ENCODE measurements around the gene PTPRK.

Gene PTPRK

DNA sequence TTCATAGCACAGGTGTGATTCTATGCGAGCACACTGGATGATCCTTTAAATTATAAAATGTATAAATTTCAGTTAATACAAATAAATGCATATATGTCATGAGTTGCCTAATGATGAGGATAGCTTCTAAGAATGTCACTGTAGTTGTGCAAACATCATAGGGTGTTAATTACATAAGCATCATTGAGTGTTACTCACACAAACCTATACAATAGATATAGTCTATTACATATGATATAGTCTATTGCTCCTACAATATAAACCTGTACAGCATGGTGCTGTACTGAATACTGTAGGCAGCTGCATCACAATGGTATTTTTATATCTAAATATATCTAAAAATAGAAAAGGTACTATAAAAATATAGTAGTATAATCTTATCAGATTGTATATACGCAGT, 159.0 kb downstream of the PTPRK start:
- H3K4me3 ChIP-seq (ENCODE audit: low read length), result no peak overlapping the region
- H3K4me1 ChIP-seq (ENCODE audit: low read length), result no peaks in the 10 kb centered on the region
- no peak overlapping the region for H3K27ac ChIP-seq (ENCODE audit: low read length)
- H3K36me3 ChIP-seq (replicated peaks; ENCODE audit: low read depth, low read length), result no peaks in the 10 kb centered on the region
- no peak overlapping the region for H3K9ac ChIP-seq (ENCODE audit: low read length)
- no peak overlapping the region for H2AFZ ChIP-seq (ENCODE audit: low read depth, low read length)
- no peaks in the 10 kb centered on the region for H4K20me1 ChIP-seq (ENCODE audit: insufficient read depth, low read length)
- no peak overlapping the region for H3K4me2 ChIP-seq (ENCODE audit: low read length)
- no peaks in the 10 kb centered on the region for H3K27me3 ChIP-seq (ENCODE audit: low read depth, low read length)
- H3K79me2 ChIP-seq (ENCODE audit: low read length), result no peaks in the 10 kb centered on the region
- no peak for TF ChIP-seq EZH2phosphoT487 (IDR thresholded peaks at IDR 0.05; ENCODE audit: low read depth)
- TF ChIP-seq, protein P1, sequence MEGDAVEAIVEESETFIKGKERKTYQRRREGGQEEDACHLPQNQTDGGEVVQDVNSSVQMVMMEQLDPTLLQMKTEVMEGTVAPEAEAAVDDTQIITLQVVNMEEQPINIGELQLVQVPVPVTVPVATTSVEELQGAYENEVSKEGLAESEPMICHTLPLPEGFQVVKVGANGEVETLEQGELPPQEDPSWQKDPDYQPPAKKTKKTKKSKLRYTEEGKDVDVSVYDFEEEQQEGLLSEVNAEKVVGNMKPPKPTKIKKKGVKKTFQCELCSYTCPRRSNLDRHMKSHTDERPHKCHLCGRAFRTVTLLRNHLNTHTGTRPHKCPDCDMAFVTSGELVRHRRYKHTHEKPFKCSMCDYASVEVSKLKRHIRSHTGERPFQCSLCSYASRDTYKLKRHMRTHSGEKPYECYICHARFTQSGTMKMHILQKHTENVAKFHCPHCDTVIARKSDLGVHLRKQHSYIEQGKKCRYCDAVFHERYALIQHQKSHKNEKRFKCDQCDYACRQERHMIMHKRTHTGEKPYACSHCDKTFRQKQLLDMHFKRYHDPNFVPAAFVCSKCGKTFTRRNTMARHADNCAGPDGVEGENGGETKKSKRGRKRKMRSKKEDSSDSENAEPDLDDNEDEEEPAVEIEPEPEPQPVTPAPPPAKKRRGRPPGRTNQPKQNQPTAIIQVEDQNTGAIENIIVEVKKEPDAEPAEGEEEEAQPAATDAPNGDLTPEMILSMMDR (IDR thresholded peaks at IDR 0.05; ENCODE audit: low read depth, low read length), result no peak
- H3K9me3 ChIP-seq (ENCODE audit: insufficient read depth, low read length), result no peaks in the 10 kb centered on the region

DNA sequence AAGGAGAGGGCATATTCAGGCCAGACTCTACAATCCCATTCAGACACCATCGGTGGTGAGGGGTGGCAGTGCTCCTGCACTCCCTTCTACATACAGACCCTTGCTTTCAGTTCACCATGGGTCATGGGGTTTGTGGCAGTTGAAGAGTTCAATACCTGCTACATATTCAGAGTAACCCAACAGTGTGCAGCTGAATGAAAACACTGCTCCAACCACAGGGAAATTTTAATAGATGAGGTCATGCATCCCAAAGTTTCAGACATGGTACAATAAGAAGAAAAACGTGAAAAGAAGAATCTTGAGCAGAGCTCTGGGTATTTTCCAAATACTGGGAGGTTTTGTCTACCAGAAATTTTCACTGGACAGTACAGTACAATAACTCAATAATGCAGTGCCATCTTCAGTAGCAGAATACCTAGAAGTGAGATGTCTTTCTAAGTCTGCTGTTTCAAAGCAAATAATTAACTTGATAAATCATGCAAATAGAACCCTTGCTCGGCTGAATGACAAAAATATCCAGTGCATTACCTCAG, 162.1 kb downstream of the PTPRK start:
- no peak overlapping the region for H2AFZ ChIP-seq (ENCODE audit: low read depth, low read length)
- H3K4me1 ChIP-seq (ENCODE audit: low read length), result no peaks in the 10 kb centered on the region
- TF ChIP-seq EZH2phosphoT487 (IDR thresholded peaks at IDR 0.05; ENCODE audit: low read depth), result no peak
- TF ChIP-seq, protein P1 (IDR thresholded peaks at IDR 0.05; ENCODE audit: low read depth, low read length), result no peak
- no peaks in the 10 kb centered on the region for H4K20me1 ChIP-seq (ENCODE audit: insufficient read depth, low read length)
- no peak overlapping the region for H3K4me3 ChIP-seq (ENCODE audit: low read length)
- H3K27me3 ChIP-seq (ENCODE audit: low read depth, low read length), result no peaks in the 10 kb centered on the region
- H3K9ac ChIP-seq (ENCODE audit: low read length), result no peak overlapping the region
- H3K79me2 ChIP-seq (ENCODE audit: low read length), result no peaks in the 10 kb centered on the region
- no peak overlapping the region for H3K4me2 ChIP-seq (ENCODE audit: low read length)
- no peaks in the 10 kb centered on the region for H3K9me3 ChIP-seq (ENCODE audit: insufficient read depth, low read length)
- no peak overlapping the region for H3K27ac ChIP-seq (ENCODE audit: low read length)
- H3K36me3 ChIP-seq (replicated peaks; ENCODE audit: low read depth, low read length), result no peaks in the 10 kb centered on the region

DNA sequence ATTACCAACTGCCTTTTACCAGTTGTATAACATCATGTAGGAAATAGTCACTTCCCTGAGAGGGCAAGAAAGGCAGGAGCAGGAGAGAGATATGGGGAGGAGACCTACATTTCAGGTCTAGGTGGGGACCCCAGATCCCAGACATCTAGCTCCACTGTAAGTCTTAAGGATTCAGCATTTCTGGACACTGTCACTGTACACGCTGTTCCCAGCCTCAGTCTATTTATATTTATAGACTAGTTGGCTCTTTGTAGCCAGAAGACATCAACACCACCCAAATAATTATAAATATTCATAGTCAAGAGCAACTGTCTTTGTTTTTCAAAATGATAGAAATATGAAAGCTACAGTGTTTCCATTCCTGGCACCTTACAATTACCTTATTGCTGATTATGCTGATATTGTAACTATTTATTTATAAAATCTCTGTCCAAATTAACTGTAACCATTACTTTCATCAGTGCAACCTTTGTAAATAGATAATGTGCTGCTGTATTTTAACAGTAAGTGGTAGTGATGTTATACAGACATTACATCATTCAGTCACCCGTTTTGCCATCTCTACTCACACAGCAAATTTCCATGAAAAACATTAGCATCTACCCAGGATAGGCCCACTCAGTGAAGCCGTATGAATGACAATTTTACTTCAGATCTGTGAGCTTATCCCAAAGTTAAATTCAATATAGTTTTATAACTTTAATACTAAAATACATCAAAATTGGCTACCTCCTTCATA, 162.8 kb downstream of the PTPRK start:
- Histone ChIP-seq H3K9ac (ENCODE audit: low read length) (no peak overlapping the region), H3K9me3 (ENCODE audit: insufficient read depth, low read length) (no peaks in the 10 kb centered on the region), H3K4me2 (ENCODE audit: low read length) (no peak overlapping the region), H3K36me3 (replicated peaks; ENCODE audit: low read depth, low read length) (no peaks in the 10 kb centered on the region), H3K4me1 (ENCODE audit: low read length) (no peaks in the 10 kb centered on the region), H2AFZ (ENCODE audit: low read depth, low read length) (no peak overlapping the region), H3K4me3 (ENCODE audit: low read length) (no peak overlapping the region), H3K79me2 (ENCODE audit: low read length) (no peaks in the 10 kb centered on the region), H4K20me1 (ENCODE audit: insufficient read depth, low read length) (no peaks in the 10 kb centered on the region), H3K27ac (ENCODE audit: low read length) (no peak overlapping the region), H3K27me3 (ENCODE audit: low read depth, low read length) (no peaks in the 10 kb centered on the region)
- TF ChIP-seq EZH2phosphoT487 (IDR thresholded peaks at IDR 0.05; ENCODE audit: low read depth), result no peak
- TF ChIP-seq, protein P1 (IDR thresholded peaks at IDR 0.05; ENCODE audit: low read depth, low read length), result no peak

DNA sequence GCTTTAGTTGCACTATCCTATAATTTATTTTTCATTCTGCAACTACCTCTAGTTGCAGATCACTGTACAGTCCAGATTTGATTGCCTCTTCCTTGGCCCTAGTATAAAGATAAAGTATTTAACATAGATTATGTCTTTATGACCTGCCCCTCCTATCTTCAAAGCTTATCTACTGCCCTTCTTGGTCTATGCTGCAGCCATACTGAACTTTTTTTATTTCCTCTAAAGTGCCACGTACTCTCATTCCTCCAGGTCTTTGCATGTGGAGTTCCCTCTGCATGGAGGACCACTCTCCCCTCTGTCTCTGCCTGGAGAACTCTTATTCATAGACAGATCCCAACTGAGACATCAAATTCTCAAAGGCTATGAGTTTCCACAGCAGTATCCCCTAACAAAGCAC, 168.0 kb downstream of the PTPRK start:
- no peak overlapping the region for H3K27ac ChIP-seq (ENCODE audit: low read length)
- H3K36me3 ChIP-seq (replicated peaks; ENCODE audit: low read depth, low read length), result no peaks in the 10 kb centered on the region
- H3K4me2 ChIP-seq (ENCODE audit: low read length), result no peak overlapping the region

More for the DNA sequence above, 168.0 kb downstream of the PTPRK start:
- H3K9me3 ChIP-seq (ENCODE audit: insufficient read depth, low read length), result no peaks in the 10 kb centered on the region
- H3K9ac ChIP-seq (ENCODE audit: low read length), result no peak overlapping the region
- TF ChIP-seq, protein P1 (IDR thresholded peaks at IDR 0.05; ENCODE audit: low read depth, low read length), result no peak
- no peak for TF ChIP-seq EZH2phosphoT487 (IDR thresholded peaks at IDR 0.05; ENCODE audit: low read depth)
- H3K27me3 ChIP-seq (ENCODE audit: low read depth, low read length), result no peaks in the 10 kb centered on the region
- H3K4me3 ChIP-seq (ENCODE audit: low read length), result no peak overlapping the region
- no peaks in the 10 kb centered on the region for H3K79me2 ChIP-seq (ENCODE audit: low read length)
- H3K4me1 ChIP-seq (ENCODE audit: low read length), result no peaks in the 10 kb centered on the region
- no peaks in the 10 kb centered on the region for H4K20me1 ChIP-seq (ENCODE audit: insufficient read depth, low read length)
- no peak overlapping the region for H2AFZ ChIP-seq (ENCODE audit: low read depth, low read length)

Measured in OCI-LY3 (cell line).